AG09309 (cell line): ENCODE results near the gene SOX8.

Experiments used
- DNase-seq: peaks from one replicate; pipeline ENCODE4 v3.0.0-alpha.2; 2010; ENCODE audit warnings: low read depth
- H3K4me3 ChIP-seq: 2 replicates; pipeline ENCODE4 v1.5.1; 2011; ENCODE audit warnings: mild to moderate bottlenecking, low read depth, low read length, moderate library complexity; ENCODE audit not compliant: control insufficient read depth
- TF ChIP-seq, protein P1 (sequence below): IDR thresholded peaks from 2 replicates; pipeline ENCODE4 v1.5.1; 2011; ENCODE audit warnings: mild to moderate bottlenecking, low read depth, low read length, inconsistent platforms; ENCODE audit not compliant: insufficient read depth, control insufficient read depth; ENCODE audit errors: missing control alignments

SOX8 gene

DNA sequence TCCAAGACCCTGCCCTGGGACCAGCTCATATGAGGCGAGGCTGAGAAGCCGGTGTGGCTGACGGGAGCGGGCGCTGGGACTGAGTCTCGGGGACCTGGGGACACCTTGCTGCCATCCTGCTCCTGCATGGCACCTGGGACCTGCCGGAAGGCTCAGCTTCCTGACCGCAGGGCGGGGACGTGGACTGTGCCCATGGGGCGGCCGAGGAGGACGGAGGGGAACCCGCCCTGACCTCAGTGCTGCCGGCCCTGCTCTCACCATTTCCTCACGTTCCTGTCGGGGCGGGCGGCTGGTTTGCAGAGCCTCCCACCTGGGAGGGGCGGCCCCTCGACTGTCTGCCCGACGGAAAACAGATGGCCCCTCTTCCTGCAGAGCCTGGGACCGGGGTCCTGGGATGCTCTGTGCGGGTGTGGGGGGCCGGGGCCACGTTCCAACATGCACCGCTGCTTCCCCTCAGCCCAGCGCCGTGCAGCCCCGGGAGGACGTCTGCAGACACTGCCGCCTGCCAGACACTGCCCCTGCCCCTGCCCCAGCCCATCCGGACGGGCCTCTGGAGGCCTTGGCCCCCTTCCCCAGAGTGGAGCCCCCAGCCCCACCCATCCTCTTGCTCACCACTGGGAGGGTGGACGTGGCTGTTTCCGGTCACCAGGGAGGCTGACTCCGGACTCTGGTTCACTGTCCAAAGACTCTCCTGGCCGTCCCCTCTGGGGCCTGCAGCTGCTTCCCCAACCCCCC lies 47.1 kb downstream of the SOX8 start:
- DNase-seq, result no peak
- TF ChIP-seq, protein P1, sequence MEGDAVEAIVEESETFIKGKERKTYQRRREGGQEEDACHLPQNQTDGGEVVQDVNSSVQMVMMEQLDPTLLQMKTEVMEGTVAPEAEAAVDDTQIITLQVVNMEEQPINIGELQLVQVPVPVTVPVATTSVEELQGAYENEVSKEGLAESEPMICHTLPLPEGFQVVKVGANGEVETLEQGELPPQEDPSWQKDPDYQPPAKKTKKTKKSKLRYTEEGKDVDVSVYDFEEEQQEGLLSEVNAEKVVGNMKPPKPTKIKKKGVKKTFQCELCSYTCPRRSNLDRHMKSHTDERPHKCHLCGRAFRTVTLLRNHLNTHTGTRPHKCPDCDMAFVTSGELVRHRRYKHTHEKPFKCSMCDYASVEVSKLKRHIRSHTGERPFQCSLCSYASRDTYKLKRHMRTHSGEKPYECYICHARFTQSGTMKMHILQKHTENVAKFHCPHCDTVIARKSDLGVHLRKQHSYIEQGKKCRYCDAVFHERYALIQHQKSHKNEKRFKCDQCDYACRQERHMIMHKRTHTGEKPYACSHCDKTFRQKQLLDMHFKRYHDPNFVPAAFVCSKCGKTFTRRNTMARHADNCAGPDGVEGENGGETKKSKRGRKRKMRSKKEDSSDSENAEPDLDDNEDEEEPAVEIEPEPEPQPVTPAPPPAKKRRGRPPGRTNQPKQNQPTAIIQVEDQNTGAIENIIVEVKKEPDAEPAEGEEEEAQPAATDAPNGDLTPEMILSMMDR, result no peak

DNA sequence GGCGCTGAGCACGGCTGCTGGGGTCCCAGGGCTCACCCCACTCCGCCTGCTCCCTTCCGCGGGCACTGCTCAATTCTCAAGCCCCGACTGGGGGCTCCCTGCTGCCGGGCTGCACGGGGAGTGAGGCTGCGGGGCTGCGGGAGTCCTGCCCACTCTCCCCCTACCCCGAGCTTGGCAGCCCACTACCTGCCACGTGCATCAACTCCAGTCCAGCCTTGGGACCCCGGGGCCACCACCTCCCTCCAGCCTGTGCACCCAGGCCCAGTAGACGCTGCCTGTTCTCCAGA lies 47.6 kb downstream of the SOX8 start:
- DNase-seq, result no peak
- TF ChIP-seq, protein P1, result no peak
- H3K4me3 ChIP-seq, result no peak overlapping the region

More for the DNA sequence above, 47.1 kb downstream of the SOX8 start:
- H3K4me3 ChIP-seq, result no peak overlapping the region

DNA sequence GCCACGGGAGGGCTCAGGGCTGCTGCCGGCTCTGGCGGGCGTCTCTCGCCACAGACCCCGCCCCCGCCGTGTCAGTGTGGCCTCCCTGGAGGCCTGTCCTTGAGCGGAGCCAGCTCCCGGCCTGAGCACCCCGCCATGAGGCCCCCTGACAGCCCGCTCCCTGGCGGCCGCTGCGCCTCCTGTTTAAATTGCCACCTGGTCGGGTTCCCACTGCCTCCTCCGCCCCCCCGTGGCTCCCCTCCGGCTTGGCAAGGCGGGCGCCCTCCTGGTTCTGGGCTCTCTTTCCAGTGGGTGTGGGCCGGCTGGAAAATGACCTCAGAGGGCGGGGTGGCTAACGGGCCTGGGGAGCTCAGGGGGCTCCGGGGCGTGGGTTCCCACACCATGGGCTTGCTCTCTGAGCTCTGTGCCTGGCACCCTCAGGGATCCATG lies 48.9 kb downstream of the SOX8 start:
- TF ChIP-seq, protein P1, result peak; percentile 18
- no peak for DNase-seq
- no peak overlapping the region for H3K4me3 ChIP-seq

DNA sequence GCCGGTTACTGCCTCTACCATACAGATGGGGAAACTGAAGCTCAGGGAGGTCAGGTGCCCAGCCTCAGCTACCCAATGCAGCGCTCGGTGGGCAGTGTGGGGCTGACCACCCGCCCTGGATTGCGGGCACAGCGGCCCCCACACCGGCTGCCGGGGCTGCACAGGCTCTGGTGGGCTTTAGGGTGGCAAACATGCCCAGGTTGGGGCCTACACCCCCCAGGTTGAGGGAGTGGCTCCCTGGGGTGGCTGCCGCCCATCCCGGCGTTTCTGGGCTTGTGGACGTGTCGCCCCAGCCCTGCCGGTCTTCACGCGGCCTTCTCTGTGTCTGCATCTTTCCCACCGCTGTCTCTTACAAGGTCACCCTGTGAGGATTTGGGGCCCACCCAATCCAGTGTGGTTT lies 50.1 kb downstream of the SOX8 start:
- TF ChIP-seq, protein P1, result no peak
- H3K4me3 ChIP-seq, result no peak overlapping the region
- no peak for DNase-seq

DNA sequence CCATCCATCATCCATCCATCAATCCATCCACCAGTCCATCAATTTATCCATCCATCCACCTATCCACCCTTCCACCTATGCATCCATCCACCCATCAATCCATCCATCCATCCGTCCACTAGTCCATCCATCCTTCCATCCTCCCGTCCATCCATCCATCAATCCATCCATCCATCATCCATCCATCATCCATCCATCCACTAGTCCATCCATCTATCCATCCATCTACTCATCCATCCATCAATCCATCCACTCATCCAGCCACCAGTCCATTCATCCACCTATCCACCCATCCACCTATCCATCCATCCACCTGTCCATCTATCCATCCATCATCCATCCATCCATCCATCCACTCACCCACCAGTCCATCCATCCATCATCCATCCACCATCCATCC lies 51.0 kb downstream of the SOX8 start:
- TF ChIP-seq, protein P1, result no peak
- no peak overlapping the region for H3K4me3 ChIP-seq

DNA sequence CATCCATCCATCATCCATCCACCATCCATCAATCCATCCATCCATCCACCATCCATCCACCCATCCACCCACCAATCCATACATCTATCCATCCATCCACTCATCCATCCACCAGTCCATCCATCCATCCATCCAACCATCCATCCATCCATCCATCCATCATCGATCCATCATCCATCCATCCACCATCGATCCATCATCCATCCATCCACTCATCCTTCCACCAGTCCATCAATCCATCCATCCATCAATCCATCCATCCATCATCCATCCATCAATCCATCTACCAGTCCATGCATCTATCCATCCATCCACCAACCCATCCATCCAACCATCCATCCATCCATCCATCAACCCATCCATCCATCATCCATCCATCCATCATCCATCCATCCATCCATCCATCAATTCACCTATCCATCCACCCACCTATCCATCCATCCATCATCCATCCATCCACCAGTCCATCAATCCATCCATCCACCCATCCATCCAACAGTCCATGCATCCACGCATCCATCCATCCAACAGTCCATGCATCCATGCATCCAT lies 51.6 kb downstream of the SOX8 start:
- TF ChIP-seq, protein P1, result no peak
- H3K4me3 ChIP-seq, result no peak overlapping the region
- no peak for DNase-seq

More for the DNA sequence above, 51.0 kb downstream of the SOX8 start:
- DNase-seq, result no peak
